CD4-positive, CD25-positive, alpha-beta regulatory T cell (primary cell): Measurements from ENCODE around the gene PLA2G4E. TPM values are rescaled to one million over a fixed set of nuclear protein-coding genes. Genes with fewer than 3 reads are reported as not detected.

Experiments
- ATAC-seq, 2 donors: fragments of 150-1000 bp; cut with Tn5 transposase; one replicate each; pipeline ENCODE4 v1.10.0; 2021; ENCODE audit warnings: low read depth in 2 of 2, moderate number of reproducible peaks in 2 of 2, moderate library complexity in 1 of 2
- DNase-seq, 3 donors: peaks; one replicate each; pipeline versions ENCODE4 v3.0.0 to v3.0.0-alpha.2; 2012 to 2022; ENCODE audit warnings: mixed read lengths in 1 of 3
- H3K27ac ChIP-seq: one replicate; pipeline ENCODE4 v1.7.0; 2013; ENCODE audit warnings: mild to moderate bottlenecking, low read length; ENCODE audit not compliant: insufficient read depth, poor library complexity, severe bottlenecking
- H3K27me3 ChIP-seq: one replicate; pipeline ENCODE4 v1.7.0; 2013; ENCODE audit warnings: low read length; ENCODE audit not compliant: control insufficient read depth, insufficient read depth
- H3K36me3 ChIP-seq: one replicate; pipeline ENCODE4 v1.7.0; 2013; ENCODE audit warnings: mild to moderate bottlenecking, low read length, moderate library complexity; ENCODE audit not compliant: control insufficient read depth, insufficient read depth
- H3K4me1 ChIP-seq: 2 replicates; pipeline ENCODE4 v1.7.0; 2013; ENCODE audit warnings: mild to moderate bottlenecking, low read length; ENCODE audit not compliant: insufficient read depth, control insufficient read depth, poor library complexity, severe bottlenecking
- H3K4me3 ChIP-seq: one replicate; pipeline ENCODE4 v1.7.0; 2013; ENCODE audit warnings: low read depth, mild to moderate bottlenecking, low read length, moderate library complexity
- H3K9me3 ChIP-seq, 2 experiments: 1 replicate in 1 of 2; 2 replicates in 1 of 2; pipeline ENCODE4 v1.7.0; 2013; ENCODE audit warnings: low read length in 2 of 2, mild to moderate bottlenecking in 1 of 2, moderate library complexity in 1 of 2; ENCODE audit not compliant: control insufficient read depth in 2 of 2
- H3K27ac Mint-ChIP-seq, 3 donors: one replicate each; pipeline ENCODE4 v1.8.0; 2020 to 2022; ENCODE audit warnings: mild to moderate bottlenecking in 3 of 3, mixed read lengths in 3 of 3, moderate library complexity in 2 of 3
- H3K27me3 Mint-ChIP-seq: one replicate; pipeline ENCODE4 v1.8.0; 2022; ENCODE audit warnings: mild to moderate bottlenecking, mixed read lengths
- H3K36me3 Mint-ChIP-seq: one replicate; pipeline ENCODE4 v1.8.0; 2020; ENCODE audit warnings: mixed read lengths
- H3K4me1 Mint-ChIP-seq, 4 donors: one replicate each; pipeline ENCODE4 v1.8.0; 2020 to 2022; ENCODE audit warnings: mixed read lengths in 4 of 4, mild to moderate bottlenecking in 1 of 4
- H3K4me3 Mint-ChIP-seq, 4 donors: one replicate each; pipeline ENCODE4 v1.8.0; 2020 to 2022; ENCODE audit warnings: mild to moderate bottlenecking in 4 of 4, mixed read lengths in 4 of 4, moderate library complexity in 3 of 4
- H3K9me3 Mint-ChIP-seq, 7 donors: one replicate each; pipeline ENCODE4 v1.8.0; 2020 to 2022; ENCODE audit warnings: mixed read lengths in 7 of 7, mild to moderate bottlenecking in 3 of 7, moderate library complexity in 2 of 7
- polyA plus RNA-seq, 4 donors: library from polyadenylated mRNA; unstranded; fragments of 300-500 nt; fragmentation: Illumina TruSeq; gene quantifications; one replicate each; pipeline ENCODE4 v1.2.3, GENCODE V29; 2021
- total RNA-seq: library from RNA; stranded (reverse); gene quantifications from one replicate; pipeline ENCODE4 v1.2.3, GENCODE V29; 2022

The PLA2G4E gene
- total and polyA plus RNA-seq, 5 donors from 2014 or later: not detected

GRCh38 chr15:42001236-42001635 is 19.6 kb downstream of the PLA2G4E start:
- Histone ChIP-seq H3K27ac (no peak overlapping the region), H3K4me3 (no peak overlapping the region), H3K27me3 (no peaks in the 10 kb centered on the region), H3K9me3 (no peaks in the 10 kb centered on the region), H3K36me3 (no peaks in the 10 kb centered on the region), H3K4me1 (no peaks in the 10 kb centered on the region)
- Mint-ChIP-seq H3K9me3 (no peaks in the 10 kb centered on the region), H3K4me1 (no peaks in the 10 kb centered on the region), H3K36me3 (no peaks in the 10 kb centered on the region), H3K27me3 (peaks cover 18% of the 10 kb centered on the region), H3K27ac (no peak overlapping the region), H3K4me3 (no peak overlapping the region)
- no peak for DNase-seq
- no peak for ATAC-seq

- Histone ChIP-seq H3K27me3 (no peaks in the 10 kb centered on the region), H3K4me1 (no peaks in the 10 kb centered on the region), H3K27ac (no peak overlapping the region), H3K4me3 (no peak overlapping the region), H3K9me3 (no peaks in the 10 kb centered on the region), H3K36me3 (no peaks in the 10 kb centered on the region)
- ATAC-seq: no peak
- Mint-ChIP-seq H3K36me3 (no peaks in the 10 kb centered on the region), H3K9me3 (no peaks in the 10 kb centered on the region), H3K4me1 (no peaks in the 10 kb centered on the region), H3K4me3 (no peak overlapping the region), H3K27me3 (peaks cover 18% of the 10 kb centered on the region), H3K27ac (no peak overlapping the region)
- no peak for DNase-seq
Observed at GRCh38 chr15:41999290-42000285, 21.3 kb downstream of the PLA2G4E start.

GRCh38 chr15:41997845-41998244 is 23.0 kb downstream of the PLA2G4E start:
- ATAC-seq: no peak
- Histone ChIP-seq H3K27ac (no peak overlapping the region), H3K27me3 (no peaks in the 10 kb centered on the region), H3K9me3 (no peaks in the 10 kb centered on the region), H3K4me3 (no peak overlapping the region), H3K36me3 (no peaks in the 10 kb centered on the region), H3K4me1 (no peaks in the 10 kb centered on the region)
- H3K9me3 Mint-ChIP-seq: no peaks in the 10 kb centered on the region
- H3K4me1 Mint-ChIP-seq: no peaks in the 10 kb centered on the region
- H3K27me3 Mint-ChIP-seq: peaks cover 12% of the 10 kb centered on the region
- H3K36me3 Mint-ChIP-seq: no peaks in the 10 kb centered on the region
- no peak for DNase-seq
- no peak overlapping the region for H3K27ac Mint-ChIP-seq
- H3K4me3 Mint-ChIP-seq: no peak overlapping the region

GRCh38 chr15:41996921-41997592 is 23.8 kb downstream of the PLA2G4E start:
- H3K4me1 Mint-ChIP-seq: no peaks in the 10 kb centered on the region
- no peak overlapping the region for H3K4me3 ChIP-seq

GRCh38 chr15:41996376-41996775 is 24.5 kb downstream of the PLA2G4E start:
- H3K27me3 Mint-ChIP-seq: peaks cover 7% of the 10 kb centered on the region
- Histone ChIP-seq H3K4me1 (no peaks in the 10 kb centered on the region), H3K27ac (no peak overlapping the region), H3K36me3 (no peaks in the 10 kb centered on the region), H3K9me3 (no peaks in the 10 kb centered on the region), H3K4me3 (no peak overlapping the region), H3K27me3 (no peaks in the 10 kb centered on the region)
- no peaks in the 10 kb centered on the region for H3K4me1 Mint-ChIP-seq
- no peak for DNase-seq
- ATAC-seq: no peak
- H3K27ac Mint-ChIP-seq: no peak overlapping the region
- H3K9me3 Mint-ChIP-seq: no peaks in the 10 kb centered on the region
- H3K36me3 Mint-ChIP-seq: no peaks in the 10 kb centered on the region
- no peak overlapping the region for H3K4me3 Mint-ChIP-seq

More at GRCh38 chr15:41996921-41997592, 23.8 kb downstream of the PLA2G4E start:
- Mint-ChIP-seq H3K4me3 (no peak overlapping the region), H3K9me3 (no peaks in the 10 kb centered on the region), H3K36me3 (no peaks in the 10 kb centered on the region), H3K27me3 (peaks cover 7% of the 10 kb centered on the region), H3K27ac (no peak overlapping the region)
- DNase-seq (no peak), ATAC-seq (no peak)
- H3K27ac ChIP-seq: no peak overlapping the region
- no peaks in the 10 kb centered on the region for H3K4me1 ChIP-seq
- no peaks in the 10 kb centered on the region for H3K9me3 ChIP-seq
- no peaks in the 10 kb centered on the region for H3K36me3 ChIP-seq
- H3K27me3 ChIP-seq: no peaks in the 10 kb centered on the region

- ATAC-seq (no peak), DNase-seq (no peak)
- H3K9me3 ChIP-seq: no peaks in the 10 kb centered on the region
- no peak overlapping the region for H3K27ac ChIP-seq
- H3K36me3 ChIP-seq: no peaks in the 10 kb centered on the region
- Mint-ChIP-seq H3K9me3 (no peaks in the 10 kb centered on the region), H3K27ac (no peak overlapping the region), H3K27me3 (peaks cover 7% of the 10 kb centered on the region), H3K36me3 (no peaks in the 10 kb centered on the region), H3K4me3 (no peak overlapping the region), H3K4me1 (no peaks in the 10 kb centered on the region)
- H3K4me3 ChIP-seq: no peak overlapping the region
- no peaks in the 10 kb centered on the region for H3K27me3 ChIP-seq
- no peaks in the 10 kb centered on the region for H3K4me1 ChIP-seq
Observed at GRCh38 chr15:41995476-41995855, 25.4 kb downstream of the PLA2G4E start.

- no peak overlapping the region for H3K4me3 ChIP-seq
- H3K27ac ChIP-seq: no peak overlapping the region
- H3K4me1 Mint-ChIP-seq: no peaks in the 10 kb centered on the region
- no peaks in the 10 kb centered on the region for H3K27me3 ChIP-seq
- no peaks in the 10 kb centered on the region for H3K9me3 ChIP-seq
- no peaks in the 10 kb centered on the region for H3K36me3 Mint-ChIP-seq
- H3K4me1 ChIP-seq: no peaks in the 10 kb centered on the region
- H3K27ac Mint-ChIP-seq: no peak overlapping the region
- H3K9me3 Mint-ChIP-seq: no peaks in the 10 kb centered on the region
- ATAC-seq: no peak
- no peak for DNase-seq
- H3K27me3 Mint-ChIP-seq: peaks cover 7% of the 10 kb centered on the region
- no peak overlapping the region for H3K4me3 Mint-ChIP-seq
- no peaks in the 10 kb centered on the region for H3K36me3 ChIP-seq
Observed at GRCh38 chr15:41994772-41995475, 25.9 kb downstream of the PLA2G4E start.
